ENCODE measurements around the gene RPLP2.

GRCh38 chr11:760236-760635, 49.5 kb upstream of the RPLP2 start:
- TF ChIP-seq CTCF (IDR thresholded peaks at IDR 0.05) (no peak), EZH2 (IDR thresholded peaks at IDR 0.05) (no peak)

Measured in neural progenitor cell (in vitro differentiated cells).